Measurements from ENCODE around the gene RNU5B-1. TPM values are rescaled to one million over a fixed set of nuclear protein-coding genes. Genes with fewer than 3 reads are reported as not detected.

Gene RNU5B-1
- total RNA-seq, 4 donors from 2014 or later: not detected

- 35 to 52% methylated on average over 4 to 18 of the region's 21 CpGs for WGBS, 2 donors
- intact Hi-C loops (cut with DNase I): no loop called here
- H3K4me1 ChIP-seq: no peaks in the 10 kb centered on the region
Measured at GRCh38 chr15:65336493-65337435, 32.3 kb downstream of the RNU5B-1 start.

GRCh38 chr15:65337436-65338070, 33.1 kb downstream of the RNU5B-1 start:
- Histone ChIP-seq H3K9me3 (no peaks in the 10 kb centered on the region), H3K27me3 (peaks cover 0 to 53% (median 1%) of the 10 kb centered on the region in 4 donors), H3K27ac (no peak overlapping the region), H3K4me1 (no peaks in the 10 kb centered on the region), H3K4me3 (no peak overlapping the region), H3K36me3 (no peaks in the 10 kb centered on the region)
- 38 to 100% methylated on average over 1 to 4 of the region's 6 CpGs for WGBS, 2 donors
- TF ChIP-seq CTCF (IDR thresholded peaks at IDR 0.05) (no peak), POLR2A (IDR thresholded peaks at IDR 0.05) (no peak)
- intact Hi-C loops (cut with DNase I): no loop called here
- DNase-seq: no peak

More at GRCh38 chr15:65336493-65337435, 32.3 kb downstream of the RNU5B-1 start:
- Histone ChIP-seq H3K9me3 (no peaks in the 10 kb centered on the region), H3K4me3 (no peak overlapping the region), H3K27ac (no peak overlapping the region), H3K36me3 (no peaks in the 10 kb centered on the region), H3K27me3 (peaks cover 0 to 53% (median 1%) of the 10 kb centered on the region in 4 donors)
- no peak for TF ChIP-seq POLR2A (IDR thresholded peaks at IDR 0.05)
- no peak for TF ChIP-seq CTCF (IDR thresholded peaks at IDR 0.05)
- DNase-seq: no peak

- H3K4me3 ChIP-seq: no peak overlapping the region
- intact Hi-C loops (cut with DNase I): no loop called here
- no peaks in the 10 kb centered on the region for H3K4me1 ChIP-seq
- DNase-seq: no peak
- no peaks in the 10 kb centered on the region for H3K9me3 ChIP-seq
- H3K27ac ChIP-seq: no peak overlapping the region
- no peaks in the 10 kb centered on the region for H3K36me3 ChIP-seq
- H3K27me3 ChIP-seq: peaks cover 0 to 48% (median 1%) of the 10 kb centered on the region in 4 donors
- TF ChIP-seq POLR2A (IDR thresholded peaks at IDR 0.05): no peak
- TF ChIP-seq CTCF (IDR thresholded peaks at IDR 0.05): no peak
- WGBS, 2 donors: 64 to 76% methylated on average over 2 to 3 of the region's 3 CpGs
Measured at GRCh38 chr15:65338366-65338765, 33.9 kb downstream of the RNU5B-1 start.

- no peak for TF ChIP-seq CTCF (IDR thresholded peaks at IDR 0.05)
- TF ChIP-seq POLR2A (IDR thresholded peaks at IDR 0.05): no peak
- DNase-seq: no peak
- no peak overlapping the region for H3K27ac ChIP-seq
- no peaks in the 10 kb centered on the region for H3K36me3 ChIP-seq
- intact Hi-C loops (cut with DNase I): no loop called here
- no peak overlapping the region for H3K4me3 ChIP-seq
- WGBS, 2 donors: 85 to 92% methylated on average over 8 of the region's 8 CpGs
- no peaks in the 10 kb centered on the region for H3K4me1 ChIP-seq
- peaks cover 0 to 48% (median 1%) of the 10 kb centered on the region in 4 donors for H3K27me3 ChIP-seq
- H3K9me3 ChIP-seq: no peaks in the 10 kb centered on the region
Measured at GRCh38 chr15:65338823-65339222, 34.3 kb downstream of the RNU5B-1 start.

GRCh38 chr15:65339416-65339815, 34.9 kb downstream of the RNU5B-1 start:
- 78 to 82% methylated on average over 4 of the region's 6 CpGs for WGBS, 2 donors
- H3K4me3 ChIP-seq: no peak overlapping the region
- H3K4me1 ChIP-seq: no peaks in the 10 kb centered on the region
- TF ChIP-seq POLR2A (IDR thresholded peaks at IDR 0.05) (no peak), CTCF (IDR thresholded peaks at IDR 0.05) (no peak)
- H3K27me3 ChIP-seq: peaks cover 0 to 45% (median 1%) of the 10 kb centered on the region in 4 donors
- H3K9me3 ChIP-seq: no peaks in the 10 kb centered on the region
- intact Hi-C loops (cut with DNase I): no loop called here
- no peaks in the 10 kb centered on the region for H3K36me3 ChIP-seq
- DNase-seq: no peak
- no peak overlapping the region for H3K27ac ChIP-seq
